Lung (tissue), 12 donors: ENCODE measurements around the gene RAC3. TPM values are rescaled to one million over a fixed set of nuclear protein-coding genes. Genes with fewer than 3 reads are reported as not detected.

Source experiments
- ATAC-seq: fragments of 200-7000 bp; cut with Tn5 transposase; one replicate; pipeline ENCODE4 v1.9.1; 2020; ENCODE audit warnings: moderate number of reproducible peaks; ENCODE audit not compliant: insufficient read depth, low FRiP score
- DNase-seq, 3 donors: peaks; one replicate each; pipeline ENCODE4 v3.0.0-alpha.2; 2013 to 2017
- H3K27ac ChIP-seq, 2 donors: one replicate each; pipeline ENCODE4 v1.5.1; 2013; ENCODE audit warnings: mild to moderate bottlenecking in 2 of 2, moderate library complexity in 2 of 2, control low read depth in 1 of 2, inconsistent platforms in 1 of 2, low read depth in 1 of 2, low read length in 1 of 2
- H3K27me3 ChIP-seq, 3 donors: one replicate each; pipeline ENCODE4 v1.5.1; 2013; ENCODE audit warnings: low read length in 2 of 3; ENCODE audit not compliant: control insufficient read depth in 3 of 3, insufficient read depth in 3 of 3
- H3K36me3 ChIP-seq, 4 donors: one replicate each; pipeline ENCODE4 v1.5.1; 2013; ENCODE audit warnings: low read length in 4 of 4, mild to moderate bottlenecking in 1 of 4, moderate library complexity in 1 of 4; ENCODE audit not compliant: control insufficient read depth in 4 of 4, insufficient read depth in 4 of 4
- H3K4me1 ChIP-seq, 5 donors: one replicate each; pipeline ENCODE4 v1.5.1; 2013; ENCODE audit warnings: low read length in 5 of 5, mild to moderate bottlenecking in 2 of 5, moderate library complexity in 1 of 5; ENCODE audit not compliant: control insufficient read depth in 5 of 5, insufficient read depth in 5 of 5
- H3K4me3 ChIP-seq: one replicate; pipeline ENCODE4 v1.5.1; 2013; ENCODE audit warnings: mild to moderate bottlenecking, control low read depth, moderate library complexity
- H3K9ac ChIP-seq, 2 donors: one replicate each; pipeline ENCODE4 v1.5.1; 2013; ENCODE audit warnings: low read length in 2 of 2, control low read depth in 1 of 2; ENCODE audit not compliant: insufficient read depth in 1 of 2
- H3K9me3 ChIP-seq, 4 donors: one replicate each; pipeline ENCODE4 v1.5.1; 2013; ENCODE audit warnings: low read length in 3 of 4, mild to moderate bottlenecking in 1 of 4, moderate library complexity in 1 of 4; ENCODE audit not compliant: control insufficient read depth in 4 of 4, insufficient read depth in 3 of 4
- CTCF ChIP-seq: IDR thresholded peaks from 2 replicates; pipeline ENCODE4 v1.5.1; 2012; ENCODE audit warnings: mild to moderate bottlenecking; ENCODE audit errors: control extremely low read depth, extremely low read depth
- WGBS, 2 donors: extraction: QIAGEN DNeasy Blood & Tissue Kit; methylation state at CpG; one replicate each; pipeline ENCODE4 v1.1.7; 2013; 5-methylcytosine and 5-hydroxymethylcytosine counted together
- polyA plus RNA-seq, 2 donors: library from polyadenylated mRNA; stranded (reverse); fragments of 200-250 nt; gene quantifications; one replicate each; pipeline ENCODE4 v1.2.1, GENCODE V29; 2013
- total RNA-seq, 2 donors: library from RNA; depleted of rRNA in 1 of 2; stranded (reverse); fragments of >200 nt in 1 of 2; gene quantifications; one replicate each; pipeline ENCODE4 v1.2.1, GENCODE V29; 2014 to 2021
- donor health status: control.
- donor health status: control.
- donor health status: Bipolar disorder and iron deficiency.
- donor health status: healthy.
- donor health status: DM: yes; HTN: yes; CAD: no.

The RAC3 gene
- total and polyA plus RNA-seq, 4 donors = 6.0 to 8.3 (median 8.1) TPM

GRCh38 chr17:82008941-82009405 lies 22.5 kb upstream of the RAC3 start:
- Histone ChIP-seq H3K36me3 (peaks cover 0 to 23% (median 0%) of the 10 kb centered on the region in 4 donors), H3K4me1 (peaks cover 0 to 35% (median 3%) of the 10 kb centered on the region in 5 donors), H3K4me3 (no peak overlapping the region), H3K27ac (no peak overlapping the region), H3K9me3 (no peaks in the 10 kb centered on the region), H3K9ac (no peak overlapping the region), H3K27me3 (no peaks in the 10 kb centered on the region)
- no peak for TF ChIP-seq CTCF
- DNase-seq = no peak
- ATAC-seq = no peak
- 85 to 91% methylated on average over 23 to 28 of the region's 28 CpGs for WGBS, 2 donors

GRCh38 chr17:82009413-82009812 lies 22.1 kb upstream of the RAC3 start:
- DNase-seq = no peak
- WGBS, 2 donors = 69 to 83% methylated on average over 15 of the region's 15 CpGs
- H3K9me3 ChIP-seq = no peaks in the 10 kb centered on the region
- H3K4me3 ChIP-seq = no peak overlapping the region
- peaks cover 0 to 23% (median 0%) of the 10 kb centered on the region in 4 donors for H3K36me3 ChIP-seq
- H3K27ac ChIP-seq = no peak overlapping the region
- no peak for TF ChIP-seq CTCF
- no peak for ATAC-seq
- no peak overlapping the region for H3K9ac ChIP-seq
- peaks cover 0 to 35% (median 3%) of the 10 kb centered on the region in 5 donors for H3K4me1 ChIP-seq
- H3K27me3 ChIP-seq = no peaks in the 10 kb centered on the region

- Histone ChIP-seq H3K9me3 (no peaks in the 10 kb centered on the region), H3K4me1 (peaks cover 0 to 37% (median 3%) of the 10 kb centered on the region in 5 donors), H3K27me3 (no peaks in the 10 kb centered on the region), H3K36me3 (peaks cover 0 to 23% (median 0%) of the 10 kb centered on the region in 4 donors), H3K9ac (no peak overlapping the region), H3K27ac (no peak overlapping the region), H3K4me3 (no peak overlapping the region)
- WGBS, 2 donors = 92 to 93% methylated on average over 37 to 39 of the region's 39 CpGs
- no peak for ATAC-seq
- no peak for DNase-seq
- no peak for TF ChIP-seq CTCF
Measured at GRCh38 chr17:82010575-82011525, 20.6 kb upstream of the RAC3 start.
